Ovary (tissue), 9 donors: ENCODE results near the gene CLIC1. TPM values are rescaled to one million over a fixed set of nuclear protein-coding genes. Genes with fewer than 3 reads are reported as not detected.

ENCODE experiments used
- DNase-seq, 5 donors: peaks; one replicate each; pipeline ENCODE4 v3.0.0-alpha.2; 2019 to 2020
- H3K27ac ChIP-seq, 2 donors: fragments of 200-600 bp; one replicate each; pipeline versions ENCODE4 v1.5.1 to v1.8.0; 2019 to 2022
- H3K27me3 ChIP-seq: fragments of 200-600 bp; one replicate; pipeline ENCODE4 v1.8.0; 2022
- H3K36me3 ChIP-seq: fragments of 200-600 bp; sonication (generic); one replicate; pipeline ENCODE4 v1.5.1; 2019
- H3K4me1 ChIP-seq: one replicate; pipeline ENCODE4 v1.8.1; 2013; ENCODE audit warnings: mild to moderate bottlenecking, moderate library complexity; ENCODE audit not compliant: insufficient read depth
- H3K4me3 ChIP-seq: fragments of 200-600 bp; sonication (generic); one replicate; pipeline ENCODE4 v1.5.1; 2017
- H3K9me3 ChIP-seq, 2 donors: fragments of 200-600 bp in 1 of 2; sonication (generic) in 1 of 2; one replicate each; pipeline versions ENCODE4 v1.5.1 to v1.8.1; 2013 to 2019; ENCODE audit warnings: mild to moderate bottlenecking in 1 of 2, moderate library complexity in 1 of 2
- EP300 ChIP-seq: sonication (generic); formaldehyde crosslinking; IDR thresholded peaks from one replicate; pipeline ENCODE4 v1.6.1; 2017; ENCODE audit warnings: antibody characterized with exemption
- POLR2A ChIP-seq: fragments of 450-650 bp; IDR thresholded peaks from one replicate; pipeline ENCODE4 v1.6.1; 2017; ENCODE audit warnings: antibody characterized with exemption, mild to moderate bottlenecking, moderate library complexity
- WGBS, 3 donors: extraction: QIAGEN DNeasy Blood & Tissue Kit in 1 of 3; methylation state at CpG; one replicate each; pipeline versions ENCODE4 v1.1.5 to v1.1.7; 2013 to 2017; 5-methylcytosine and 5-hydroxymethylcytosine counted together
- intact Hi-C, 4 donors: fragments of 100-400 bp; cut with DNase I; formaldehyde crosslinking; loops; one replicate each; pipeline versions ENCODE4 v1.11.0 to v1.15.1; 2022 to 2023
- polyA plus RNA-seq, 2 donors: library from polyadenylated mRNA; stranded (reverse); fragments of 200-250 nt in 1 of 2; fragments of 350-450 nt in 1 of 2; fragmentation: Illumina TruSeq in 1 of 2; extraction: RNeasy Lipid Tissue Mini Kit (QIAGEN cat#74804) in 1 of 2; gene quantifications; one replicate each; pipeline ENCODE4 v1.2.3, GENCODE V29; 2013 to 2014
- total RNA-seq, 7 donors: library from RNA; depleted of rRNA in 2 of 7; stranded (reverse); fragments of >200 nt in 2 of 7; fragmentation: NEBNext Ultra II Directional in 3 of 7; extraction: Animal tissue kit (Norgen Biotek cat#: 25700) in 3 of 7; gene quantifications; one replicate each; pipeline versions ENCODE4 v1.1.0 to v1.2.4, GENCODE V29; 2016 to 2023
- TF ChIP-seq, protein P1 (sequence below), 3 donors: fragments of 450-650 bp in 2 of 3; fragments of 200-600 bp in 1 of 3; IDR thresholded peaks; one replicate each; pipeline versions ENCODE4 v1.5.1 to v1.8.0; 2016 to 2022; ENCODE audit warnings: antibody characterized with exemption in 3 of 3, mild to moderate bottlenecking in 1 of 3
- donor health status: DM: no; HTN: no; CAD: no; lungs with moderate emphysema.
- donor health status: DM: no; HTN: no; CAD: no.
- donor health status: Bipolar disorder and iron deficiency.
- donor health status: DM: yes; HTN: yes; CAD: no.
- donor health status: DM: no; HTN: no; CAD: no.
- donor health status: DM: yes; HTN: yes; CAD: no.

CLIC1 gene
- total and polyA plus RNA-seq, 9 donors, result 128 to 473 (median 185) TPM

DNA sequence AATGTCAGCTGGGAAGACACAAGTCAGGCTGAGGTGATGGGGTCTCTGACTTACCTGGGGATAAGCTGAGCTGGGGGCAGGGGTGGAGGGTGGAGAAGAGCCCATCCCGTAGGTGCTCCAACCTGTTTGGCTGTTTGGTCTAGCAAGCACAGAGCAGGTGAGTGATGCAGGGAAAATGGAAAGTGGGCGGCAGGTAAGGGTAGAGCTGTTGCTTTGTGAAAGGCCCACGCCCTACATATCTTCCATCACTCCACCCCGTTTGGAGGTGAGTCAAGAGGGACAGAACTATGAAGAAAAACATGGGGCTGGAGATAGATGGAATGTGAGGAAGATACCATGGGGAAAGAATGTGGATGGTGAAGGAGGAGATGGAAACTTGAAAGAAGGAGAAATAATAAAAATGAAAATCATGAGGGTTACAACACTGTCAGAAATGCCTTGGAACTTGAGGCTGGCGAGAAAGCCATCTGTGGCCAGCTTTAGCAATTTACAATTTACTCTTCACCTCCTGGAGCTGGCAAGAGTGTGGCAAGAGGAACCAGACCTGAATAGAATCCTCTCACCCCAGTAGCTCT is 16.0 kb downstream of the CLIC1 start:
- 75 to 85% (median 78%) methylated on average over 5 of the region's 5 CpGs for WGBS, 3 donors
- intact Hi-C loops, result loop anchor here in 1 of 4 donors (10.0 kb wide), 1 partner anchor 465 kb away; the partner anchor contains the start of gene AGER
- no peaks in the 10 kb centered on the region for H3K4me1 ChIP-seq

DNA sequence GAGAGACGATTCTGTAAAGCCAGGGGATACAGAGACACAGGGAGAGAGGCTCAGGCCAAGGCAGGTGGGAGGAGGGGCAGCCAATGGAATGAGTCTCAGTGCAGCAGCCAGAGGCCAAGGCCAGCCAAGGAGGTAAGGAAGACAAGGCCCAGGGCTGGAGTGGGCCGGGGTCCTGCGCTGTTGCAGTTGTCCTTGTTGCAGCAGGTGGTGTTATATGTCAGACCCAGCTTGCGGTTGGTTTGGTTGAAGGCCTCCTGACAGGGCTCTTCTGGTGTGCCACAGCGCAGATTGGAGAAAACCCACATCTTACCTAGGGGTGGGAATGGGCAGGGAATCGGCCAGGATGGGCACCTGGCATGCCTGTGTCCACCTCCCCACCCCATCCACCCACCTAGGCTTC is 17.3 kb downstream of the CLIC1 start:
- no peaks in the 10 kb centered on the region for H3K9me3 ChIP-seq
- TF ChIP-seq POLR2A, result no peak
- TF ChIP-seq, protein P1, sequence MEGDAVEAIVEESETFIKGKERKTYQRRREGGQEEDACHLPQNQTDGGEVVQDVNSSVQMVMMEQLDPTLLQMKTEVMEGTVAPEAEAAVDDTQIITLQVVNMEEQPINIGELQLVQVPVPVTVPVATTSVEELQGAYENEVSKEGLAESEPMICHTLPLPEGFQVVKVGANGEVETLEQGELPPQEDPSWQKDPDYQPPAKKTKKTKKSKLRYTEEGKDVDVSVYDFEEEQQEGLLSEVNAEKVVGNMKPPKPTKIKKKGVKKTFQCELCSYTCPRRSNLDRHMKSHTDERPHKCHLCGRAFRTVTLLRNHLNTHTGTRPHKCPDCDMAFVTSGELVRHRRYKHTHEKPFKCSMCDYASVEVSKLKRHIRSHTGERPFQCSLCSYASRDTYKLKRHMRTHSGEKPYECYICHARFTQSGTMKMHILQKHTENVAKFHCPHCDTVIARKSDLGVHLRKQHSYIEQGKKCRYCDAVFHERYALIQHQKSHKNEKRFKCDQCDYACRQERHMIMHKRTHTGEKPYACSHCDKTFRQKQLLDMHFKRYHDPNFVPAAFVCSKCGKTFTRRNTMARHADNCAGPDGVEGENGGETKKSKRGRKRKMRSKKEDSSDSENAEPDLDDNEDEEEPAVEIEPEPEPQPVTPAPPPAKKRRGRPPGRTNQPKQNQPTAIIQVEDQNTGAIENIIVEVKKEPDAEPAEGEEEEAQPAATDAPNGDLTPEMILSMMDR (IDR thresholded peaks at IDR 0.05), result no peak
- TF ChIP-seq EP300, result no peak
- no peak overlapping the region for H3K27ac ChIP-seq
- no peaks in the 10 kb centered on the region for H3K27me3 ChIP-seq
- H3K4me3 ChIP-seq, result no peak overlapping the region
- intact Hi-C loops, result no loop called here
- DNase-seq, result no peak
- H3K36me3 ChIP-seq, result no peaks in the 10 kb centered on the region
- 60 to 80% (median 70%) methylated on average over 6 of the region's 6 CpGs for WGBS, 3 donors
- no peaks in the 10 kb centered on the region for H3K4me1 ChIP-seq

More for the DNA sequence above, 16.0 kb downstream of the CLIC1 start:
- no peaks in the 10 kb centered on the region for H3K36me3 ChIP-seq
- no peak for TF ChIP-seq EP300
- TF ChIP-seq, protein P1 (IDR thresholded peaks at IDR 0.05), result no peak
- TF ChIP-seq POLR2A, result no peak
- H3K4me3 ChIP-seq, result no peak overlapping the region
- no peak for DNase-seq
- H3K27ac ChIP-seq, result no peak overlapping the region
- H3K9me3 ChIP-seq, result no peaks in the 10 kb centered on the region
- no peaks in the 10 kb centered on the region for H3K27me3 ChIP-seq

DNA sequence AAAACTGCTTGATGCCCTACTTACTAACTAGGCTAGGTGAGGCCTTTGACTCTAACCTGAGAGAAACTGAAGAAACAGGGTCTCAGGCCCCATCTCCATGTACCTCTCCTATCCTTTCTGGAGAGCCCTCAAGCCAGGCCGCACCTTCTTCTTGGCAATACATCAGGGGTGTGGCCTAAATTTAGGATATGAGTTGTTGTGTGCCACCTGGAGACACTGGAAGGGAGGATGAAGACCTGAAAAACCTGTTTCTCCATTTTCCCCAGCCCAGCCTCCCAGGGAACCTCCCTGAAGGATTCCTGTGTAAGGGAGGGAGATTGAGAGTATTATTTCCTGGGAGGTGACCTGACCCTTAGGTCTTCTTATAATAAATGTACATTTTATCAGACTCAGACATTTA is 18.1 kb downstream of the CLIC1 start:
- H3K36me3 ChIP-seq, result no peaks in the 10 kb centered on the region
- no peak overlapping the region for H3K4me3 ChIP-seq
- 71 to 85% (median 81%) methylated on average over 1 of the region's 1 CpG for whole genome bisulfite sequencing, 3 donors
- intact Hi-C loops, result no loop called here
- H3K9me3 ChIP-seq, result no peaks in the 10 kb centered on the region
- H3K4me1 ChIP-seq, result no peaks in the 10 kb centered on the region
- TF ChIP-seq POLR2A (no peak), EP300 (no peak)
- TF ChIP-seq, protein P1 (IDR thresholded peaks at IDR 0.05), result no peak
- H3K27me3 ChIP-seq, result no peaks in the 10 kb centered on the region
- no peak for DNase-seq
- H3K27ac ChIP-seq, result no peak overlapping the region

DNA sequence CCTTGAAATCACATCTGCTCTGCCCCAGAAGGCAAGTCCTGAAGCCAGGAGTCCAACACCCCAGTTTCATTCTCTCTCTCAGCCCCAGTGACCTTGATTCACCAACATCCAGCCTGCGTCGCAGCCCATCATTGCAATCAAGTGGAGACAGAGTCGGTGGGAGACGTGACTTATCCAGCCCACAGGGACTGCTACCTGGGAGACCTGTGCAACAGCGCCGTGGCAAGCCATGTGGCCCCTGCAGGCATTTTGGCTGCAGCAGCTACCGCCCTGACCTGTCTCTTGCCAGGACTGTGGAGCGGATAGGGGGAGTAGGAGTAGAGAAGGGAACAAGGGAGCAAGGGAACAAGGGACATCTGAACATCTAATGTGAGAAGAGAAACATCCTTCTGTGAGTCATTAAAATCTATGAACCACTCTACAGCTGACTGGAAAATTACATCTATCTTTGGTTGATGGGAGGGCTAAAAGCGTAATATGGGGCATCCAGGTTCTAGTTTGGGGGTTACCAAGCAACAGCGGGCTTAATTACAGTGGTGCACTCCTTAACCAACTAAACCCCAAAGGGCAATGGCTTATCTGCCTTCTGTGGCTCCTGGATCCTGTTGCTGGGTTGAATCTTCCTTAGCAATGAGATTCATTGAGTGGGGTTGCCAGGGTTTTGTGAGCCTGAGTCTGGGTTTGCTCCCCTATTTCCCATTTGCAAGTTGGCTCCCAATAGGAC is 18.7 kb downstream of the CLIC1 start:
- Histone ChIP-seq H3K36me3 (no peaks in the 10 kb centered on the region), H3K4me1 (no peaks in the 10 kb centered on the region), H3K27ac (no peak overlapping the region), H3K4me3 (no peak overlapping the region), H3K9me3 (no peaks in the 10 kb centered on the region), H3K27me3 (no peaks in the 10 kb centered on the region)
- WGBS, 3 donors, result 69 to 75% (median 72%) methylated on average over 10 of the region's 10 CpGs
- intact Hi-C loops, result no loop called here
- TF ChIP-seq POLR2A (no peak), EP300 (no peak)
- TF ChIP-seq, protein P1 (IDR thresholded peaks at IDR 0.05), result no peak
- DNase-seq, result no peak
